CD4-positive, alpha-beta T cell (primary cell): ENCODE data around the gene NT5DC3. TPM values are rescaled to one million over a fixed set of nuclear protein-coding genes. Genes with fewer than 3 reads are reported as not detected.

Experiments used
- ATAC-seq: fragments of 200-7000 bp; cut with Tn5 transposase; one replicate; pipeline ENCODE4 v1.10.0; 2022; ENCODE audit warnings: mild to moderate bottlenecking; ENCODE audit not compliant: poor library complexity
- CTCF ChIA-PET: fragments of 350-600 bp; sonication (Branson Sonifier 250); formaldehyde crosslinking; loops from one replicate; lab custom pipeline; 2021; ENCODE audit warnings: antibody characterized with exemption, inconsistent platforms; lab: Charles Lee
- POLR2A ChIA-PET: fragments of 350-600 bp; sonication (Branson Sonifier 250); formaldehyde crosslinking; loops from one replicate; lab custom pipeline; 2021; ENCODE audit warnings: antibody characterized with exemption, inconsistent platforms; lab: Charles Lee
- DNase-seq, 14 experiments: peaks; one replicate each; pipeline ENCODE4 v3.0.0-alpha.2; 2013 to 2020; ENCODE audit warnings: mixed read lengths in 2 of 14
- H3K27ac ChIP-seq, 2 donors: one replicate each; pipeline versions ENCODE4 v1.5.1 to v1.7.0; 2013; ENCODE audit warnings: low read length in 2 of 2, low read depth in 1 of 2, mild to moderate bottlenecking in 1 of 2
- H3K27me3 ChIP-seq, 2 experiments: 1 replicate in 1 of 2; 2 replicates in 1 of 2; pipeline versions ENCODE4 v1.6.1 to v1.7.0; 2013; ENCODE audit warnings: low read length in 2 of 2, control low read depth in 1 of 2, mild to moderate bottlenecking in 1 of 2, moderate library complexity in 1 of 2; ENCODE audit not compliant: insufficient read depth in 2 of 2, control insufficient read depth in 1 of 2
- H3K36me3 ChIP-seq: one replicate; pipeline ENCODE4 v1.6.1; 2013; ENCODE audit warnings: low read length, control low read depth; ENCODE audit not compliant: insufficient read depth
- H3K4me1 ChIP-seq: one replicate; pipeline ENCODE4 v1.6.1; 2013; ENCODE audit warnings: low read length, control low read depth; ENCODE audit not compliant: insufficient read depth
- H3K4me3 ChIP-seq: one replicate; pipeline ENCODE4 v1.5.1; 2013; ENCODE audit warnings: mild to moderate bottlenecking, low read length, moderate library complexity
- H3K9me3 ChIP-seq, 2 experiments: 1 replicate in 1 of 2; 2 replicates in 1 of 2; pipeline versions ENCODE4 v1.6.1 to v1.7.0; 2013; ENCODE audit warnings: low read length in 2 of 2, mild to moderate bottlenecking in 2 of 2, control low read depth in 1 of 2, moderate library complexity in 1 of 2; ENCODE audit not compliant: control insufficient read depth in 1 of 2, insufficient read depth in 1 of 2
- H3K27ac Mint-ChIP-seq: one replicate; pipeline ENCODE4 v1.8.0; 2020; ENCODE audit warnings: mixed read lengths
- H3K27me3 Mint-ChIP-seq: one replicate; pipeline ENCODE4 v1.8.0; 2021; ENCODE audit warnings: mixed read lengths
- H3K36me3 Mint-ChIP-seq: one replicate; pipeline ENCODE4 v1.8.0; 2021; ENCODE audit warnings: low read depth, mixed read lengths
- H3K4me1 Mint-ChIP-seq: one replicate; pipeline ENCODE4 v1.8.0; 2021; ENCODE audit warnings: low read depth, mixed read lengths
- H3K4me3 Mint-ChIP-seq: one replicate; pipeline ENCODE4 v1.8.0; 2020; ENCODE audit warnings: mild to moderate bottlenecking, mixed read lengths
- H3K9me3 Mint-ChIP-seq: one replicate; pipeline ENCODE4 v1.8.0; 2020; ENCODE audit warnings: mixed read lengths
- intact Hi-C, 2 experiments: fragments of 100-400 bp; cut with DNase I in 1 of 2; cut with micrococcal nuclease in 1 of 2; formaldehyde crosslinking; loops; one replicate each; pipeline versions ENCODE4 v1.15.1 to v1.9.0; 2023 to 2025; cut with DNase I, micrococcal nuclease
- total RNA-seq, 174 experiments: library from RNA in 2 of 174; stranded (reverse) in 2 of 174; gene quantifications; one replicate each; pipeline ENCODE4 v1.2.3 and lab custom pipeline; 2021 to 2026
- TF ChIP-seq, protein P1 (sequence below): fragments of 200-600 bp; IDR thresholded peaks from one replicate; pipeline ENCODE4 v1.8.0; 2022; ENCODE audit warnings: antibody characterized with exemption, mild to moderate bottlenecking

The NT5DC3 gene
- total RNA-seq, 2 experiments from 2014 or later = 3.5 to 4.0 TPM

DNA sequence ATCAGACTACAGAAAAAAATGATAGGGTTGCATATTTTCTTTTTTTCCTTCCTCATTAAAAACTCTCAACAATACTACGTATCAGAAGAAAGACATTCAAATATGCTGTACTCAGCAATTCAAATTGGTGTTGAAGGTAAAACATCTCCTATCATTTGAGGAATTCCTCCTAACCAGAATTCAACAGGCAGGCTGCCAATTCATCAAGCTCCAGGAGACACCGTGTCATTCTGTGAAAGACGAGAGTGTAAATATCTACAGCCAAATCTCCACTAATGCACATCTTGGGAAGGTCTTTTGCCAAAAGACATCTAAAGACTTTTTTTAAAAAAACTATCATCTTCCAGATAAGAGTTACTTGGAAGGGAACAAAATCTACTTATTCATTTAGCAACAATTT lies 26.6 kb downstream of the NT5DC3 start:
- no peak overlapping the region for H3K4me3 ChIP-seq
- Mint-ChIP-seq H3K27me3 (no peaks in the 10 kb centered on the region), H3K36me3 (peaks cover 25% of the 10 kb centered on the region), H3K4me1 (no peaks in the 10 kb centered on the region), H3K9me3 (no peaks in the 10 kb centered on the region), H3K4me3 (no peak overlapping the region), H3K27ac (no peak overlapping the region)
- H3K27me3 ChIP-seq = no peaks in the 10 kb centered on the region
- H3K27ac ChIP-seq = no peak overlapping the region
- no peaks in the 10 kb centered on the region for H3K4me1 ChIP-seq
- DNase-seq (no peak), ATAC-seq (no peak)
- intact Hi-C loops = no loop called here
- H3K9me3 ChIP-seq = no peaks in the 10 kb centered on the region
- POLR2A ChIA-PET = no interaction called here
- TF ChIP-seq, protein P1, sequence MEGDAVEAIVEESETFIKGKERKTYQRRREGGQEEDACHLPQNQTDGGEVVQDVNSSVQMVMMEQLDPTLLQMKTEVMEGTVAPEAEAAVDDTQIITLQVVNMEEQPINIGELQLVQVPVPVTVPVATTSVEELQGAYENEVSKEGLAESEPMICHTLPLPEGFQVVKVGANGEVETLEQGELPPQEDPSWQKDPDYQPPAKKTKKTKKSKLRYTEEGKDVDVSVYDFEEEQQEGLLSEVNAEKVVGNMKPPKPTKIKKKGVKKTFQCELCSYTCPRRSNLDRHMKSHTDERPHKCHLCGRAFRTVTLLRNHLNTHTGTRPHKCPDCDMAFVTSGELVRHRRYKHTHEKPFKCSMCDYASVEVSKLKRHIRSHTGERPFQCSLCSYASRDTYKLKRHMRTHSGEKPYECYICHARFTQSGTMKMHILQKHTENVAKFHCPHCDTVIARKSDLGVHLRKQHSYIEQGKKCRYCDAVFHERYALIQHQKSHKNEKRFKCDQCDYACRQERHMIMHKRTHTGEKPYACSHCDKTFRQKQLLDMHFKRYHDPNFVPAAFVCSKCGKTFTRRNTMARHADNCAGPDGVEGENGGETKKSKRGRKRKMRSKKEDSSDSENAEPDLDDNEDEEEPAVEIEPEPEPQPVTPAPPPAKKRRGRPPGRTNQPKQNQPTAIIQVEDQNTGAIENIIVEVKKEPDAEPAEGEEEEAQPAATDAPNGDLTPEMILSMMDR = no peak
- CTCF ChIA-PET = no interaction called here
- peaks cover 11% of the 10 kb centered on the region for H3K36me3 ChIP-seq

DNA sequence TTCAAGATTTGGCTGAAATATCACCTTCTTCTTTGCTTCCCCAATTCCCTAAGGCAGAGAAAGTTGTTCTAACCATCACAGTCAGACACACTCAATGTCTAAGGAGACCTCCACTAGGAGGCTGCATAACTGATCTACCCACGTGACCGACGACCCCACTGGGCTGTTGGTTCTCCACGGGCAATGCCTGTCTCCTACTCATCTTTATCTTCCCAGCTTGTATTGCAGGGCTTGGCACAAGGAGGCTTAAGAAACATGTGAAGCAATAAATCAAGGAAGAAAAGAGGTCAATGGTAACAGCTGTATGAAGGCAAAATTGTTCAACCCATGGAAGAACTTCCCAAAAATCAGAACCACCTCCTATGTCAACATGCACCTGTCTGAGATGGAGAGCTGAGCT lies 27.1 kb downstream of the NT5DC3 start:
- CTCF ChIA-PET = no interaction called here
- no peak for ATAC-seq

DNA sequence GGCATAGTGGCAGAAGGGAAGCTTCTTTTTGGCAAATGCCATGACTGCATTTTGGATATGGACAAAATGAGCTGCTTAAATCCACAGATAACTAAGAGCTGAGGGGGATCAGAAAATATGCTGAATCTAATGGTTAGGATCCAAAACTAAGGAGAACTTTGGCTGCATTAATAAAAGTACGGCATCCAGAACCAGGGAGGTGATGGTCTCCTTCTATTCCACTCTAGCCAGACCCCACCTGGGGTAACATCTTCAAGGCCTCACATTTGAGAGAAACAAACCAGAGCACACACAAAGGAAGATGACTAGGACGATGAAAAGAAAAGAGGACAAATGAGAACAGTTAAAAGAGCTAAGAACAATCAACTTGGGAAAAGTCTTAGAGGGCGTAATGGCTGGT lies 27.6 kb downstream of the NT5DC3 start:
- H3K4me1 Mint-ChIP-seq = no peaks in the 10 kb centered on the region
- Histone ChIP-seq H3K4me3 (no peak overlapping the region), H3K36me3 (peaks cover 11% of the 10 kb centered on the region), H3K27ac (no peak overlapping the region), H3K27me3 (no peaks in the 10 kb centered on the region), H3K9me3 (no peaks in the 10 kb centered on the region), H3K4me1 (no peaks in the 10 kb centered on the region)
- H3K27me3 Mint-ChIP-seq = no peaks in the 10 kb centered on the region
- no peaks in the 10 kb centered on the region for H3K9me3 Mint-ChIP-seq
- no peak for ATAC-seq
- POLR2A ChIA-PET = no interaction called here
- CTCF ChIA-PET = no interaction called here
- TF ChIP-seq, protein P1 = no peak
- no peak for DNase-seq
- intact Hi-C loops = no loop called here
- no peak overlapping the region for H3K27ac Mint-ChIP-seq
- no peak overlapping the region for H3K4me3 Mint-ChIP-seq
- H3K36me3 Mint-ChIP-seq = peaks cover 25% of the 10 kb centered on the region

More for the DNA sequence above, 27.1 kb downstream of the NT5DC3 start:
- POLR2A ChIA-PET = no interaction called here
- no peak overlapping the region for H3K4me3 ChIP-seq
- Mint-ChIP-seq H3K4me3 (no peak overlapping the region), H3K4me1 (no peaks in the 10 kb centered on the region), H3K9me3 (no peaks in the 10 kb centered on the region), H3K27me3 (no peaks in the 10 kb centered on the region), H3K27ac (no peak overlapping the region), H3K36me3 (peaks cover 25% of the 10 kb centered on the region)
- TF ChIP-seq, protein P1 = no peak
- H3K27ac ChIP-seq = no peak overlapping the region
- no peaks in the 10 kb centered on the region for H3K9me3 ChIP-seq
- intact Hi-C loops = no loop called here
- peaks cover 11% of the 10 kb centered on the region for H3K36me3 ChIP-seq
- no peaks in the 10 kb centered on the region for H3K27me3 ChIP-seq
- H3K4me1 ChIP-seq = no peaks in the 10 kb centered on the region
- DNase-seq = no peak
